ENCODE results near the gene FAM76B. TPM values are rescaled to one million over a fixed set of nuclear protein-coding genes. Genes with fewer than 3 reads are reported as not detected.
"Not testable (repeated sequence)": the region's sequence is repeated elsewhere in the genome, so short reads cannot be mapped to it uniquely, and the experiment has no call there.

FAM76B gene
- total and polyA plus RNA-seq, 3 experiments from 2014 or later: 14.7 to 35.8 (median 33.9) TPM

GRCh38 chr11:95827696-95828095 lies 38.1 kb upstream of the FAM76B start:
- Mint-ChIP-seq H3K27me3 (no peaks in the 10 kb centered on the region), H3K4me1 (no peaks in the 10 kb centered on the region), H3K4me3 (no peak overlapping the region), H3K36me3 (peaks cover 4 to 71% (median 22%) of the 10 kb centered on the region in 3 donors), H3K27ac (no peak overlapping the region), H3K9me3 (no peaks in the 10 kb centered on the region)
- Histone ChIP-seq H3K4me3 (ENCODE audit: low read length) (no peak overlapping the region), H3K27me3 (ENCODE audit: insufficient read depth, low read length, poor library complexity, severe bottlenecking) (no peaks in the 10 kb centered on the region), H3K36me3 (ENCODE audit: insufficient read depth, low read length) (peaks cover 10% of the 10 kb centered on the region), H3K27ac (ENCODE audit: low read depth, low read length) (no peak overlapping the region), H3K9me3 (ENCODE audit: low read length) (no peaks in the 10 kb centered on the region), H3K4me1 (ENCODE audit: insufficient read depth, low read length) (no peaks in the 10 kb centered on the region)
- ChIA-PET POLR2A (no interaction called here), CTCF (interaction anchor here (1.2 kb wide), 1 partner anchor 8 kb away, joined by 3 read pairs; no protein-coding TSS in a partner anchor)
- no peak for DNase-seq

DNA sequence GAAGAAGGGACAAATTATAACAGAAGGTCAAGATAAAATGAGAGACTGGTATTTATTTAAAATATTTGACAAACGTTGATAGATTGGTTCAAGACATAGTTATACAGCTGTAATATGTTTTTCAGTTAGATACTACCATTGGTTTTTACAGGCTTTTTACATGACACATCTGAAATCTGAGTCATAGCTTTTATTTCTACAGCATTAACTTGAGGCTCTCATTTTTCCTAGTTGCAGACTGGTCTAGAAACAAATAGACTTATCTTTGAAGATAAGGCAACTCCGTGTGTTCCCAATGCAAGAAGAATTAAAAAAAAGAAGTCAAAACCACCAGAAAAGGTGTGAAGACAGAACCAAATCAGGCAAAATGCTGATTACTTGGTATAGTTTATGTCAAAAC lies 32.1 kb upstream of the FAM76B start:
- H3K4me3 ChIP-seq (ENCODE audit: low read length): no peak overlapping the region
- Mint-ChIP-seq H3K9me3 (no peaks in the 10 kb centered on the region), H3K36me3 (peaks cover 4 to 79% (median 24%) of the 10 kb centered on the region in 3 donors), H3K27ac (peak overlapping the region in 3 of 8 donors; percentile 15 to 76 (median 17)), H3K4me1 (no peaks in the 10 kb centered on the region), H3K27me3 (no peaks in the 10 kb centered on the region), H3K4me3 (no peak overlapping the region)
- DNase-seq: no peak
- H3K4me1 ChIP-seq (ENCODE audit: insufficient read depth, low read length): no peaks in the 10 kb centered on the region
- no peaks in the 10 kb centered on the region for H3K9me3 ChIP-seq (ENCODE audit: low read length)
- CTCF ChIA-PET: no interaction called here
- POLR2A ChIA-PET: no interaction called here
- no peaks in the 10 kb centered on the region for H3K27me3 ChIP-seq (ENCODE audit: insufficient read depth, low read length, poor library complexity, severe bottlenecking)
- no peak overlapping the region for H3K27ac ChIP-seq (ENCODE audit: low read depth, low read length)
- H3K36me3 ChIP-seq (ENCODE audit: insufficient read depth, low read length): peaks cover 16% of the 10 kb centered on the region

DNA sequence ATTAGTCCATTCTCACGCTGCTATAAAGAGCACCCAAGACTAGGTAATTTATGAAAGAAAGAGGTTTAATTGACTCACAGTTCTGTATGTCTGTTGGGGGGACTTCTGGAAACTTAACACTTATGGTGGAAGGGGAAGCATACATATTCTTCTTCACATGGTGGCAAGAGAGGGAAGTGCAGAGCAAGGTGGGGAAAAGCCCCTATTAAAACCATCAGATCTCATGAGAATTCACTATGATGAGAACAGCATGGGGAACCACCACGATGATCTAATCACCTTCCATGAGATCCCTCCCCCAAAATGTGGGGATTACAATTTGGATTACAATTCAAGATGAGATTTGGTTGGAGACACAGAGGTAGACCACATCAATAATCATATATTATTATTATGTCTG lies 26.5 kb upstream of the FAM76B start:
- ChIA-PET POLR2A (no interaction called here), CTCF (no interaction called here)
- Histone ChIP-seq H3K4me3 (ENCODE audit: low read length) (no peak overlapping the region), H3K36me3 (ENCODE audit: insufficient read depth, low read length) (peaks cover 11% of the 10 kb centered on the region), H3K27ac (ENCODE audit: low read depth, low read length) (no peak overlapping the region), H3K27me3 (ENCODE audit: insufficient read depth, low read length, poor library complexity, severe bottlenecking) (no peaks in the 10 kb centered on the region), H3K4me1 (ENCODE audit: insufficient read depth, low read length) (no peaks in the 10 kb centered on the region), H3K9me3 (ENCODE audit: low read length) (no peaks in the 10 kb centered on the region)
- no peak for DNase-seq
- no peaks in the 10 kb centered on the region for H3K9me3 Mint-ChIP-seq
- peaks cover 0 to 1% of the 10 kb centered on the region in 2 donors for H3K27me3 Mint-ChIP-seq
- H3K4me3 Mint-ChIP-seq: no peak overlapping the region
- H3K36me3 Mint-ChIP-seq: peaks cover 0 to 63% (median 21%) of the 10 kb centered on the region in 3 donors
- peak overlapping the region in 2 of 8 donors; percentile 10 to 82 for H3K27ac Mint-ChIP-seq
- peaks cover 0 to 1% (median 0%) of the 10 kb centered on the region in 3 donors for H3K4me1 Mint-ChIP-seq

GRCh38 chr11:95811052-95811451 lies 21.5 kb upstream of the FAM76B start:
- H3K27ac ChIP-seq (ENCODE audit: low read depth, low read length); CTCF ChIA-PET; H3K27me3 ChIP-seq (ENCODE audit: insufficient read depth, low read length, poor library complexity, severe bottlenecking); H3K27me3 Mint-ChIP-seq; POLR2A ChIA-PET; H3K9me3 Mint-ChIP-seq; H3K4me3 ChIP-seq (ENCODE audit: low read length); H3K36me3 ChIP-seq (ENCODE audit: insufficient read depth, low read length); H3K4me3 Mint-ChIP-seq; H3K4me1 Mint-ChIP-seq; DNase-seq; H3K4me1 ChIP-seq (ENCODE audit: insufficient read depth, low read length); H3K9me3 ChIP-seq (ENCODE audit: low read length): not testable (repeated sequence)
- H3K27ac Mint-ChIP-seq: peak overlapping the region in 1 of 8 donors; percentile 23
- peaks cover 3 to 34% (median 12%) of the 10 kb centered on the region in 3 donors for H3K36me3 Mint-ChIP-seq

DNA sequence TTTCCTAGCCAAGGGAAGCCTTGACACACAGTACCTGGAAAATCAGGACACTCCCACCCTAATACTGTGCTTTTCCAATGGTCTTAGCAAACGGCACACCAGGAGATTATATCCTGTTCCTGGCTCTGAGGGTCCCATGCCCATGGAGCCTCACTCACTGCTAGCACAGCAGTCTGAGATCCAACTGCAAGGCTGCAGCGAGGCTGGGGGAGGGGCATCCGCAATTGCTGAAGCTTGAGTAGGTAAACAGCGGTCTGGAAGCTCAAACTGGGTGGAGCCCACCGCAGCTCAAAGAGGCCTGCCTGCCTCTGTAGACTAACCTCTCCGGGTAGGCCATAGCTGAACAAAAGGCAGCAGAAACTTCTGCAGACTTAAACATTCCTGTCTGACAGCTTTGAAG lies 16.9 kb upstream of the FAM76B start:
- H3K9me3 Mint-ChIP-seq; H3K27me3 Mint-ChIP-seq; POLR2A ChIA-PET; H3K9me3 ChIP-seq (ENCODE audit: low read length); H3K27me3 ChIP-seq (ENCODE audit: insufficient read depth, low read length, poor library complexity, severe bottlenecking); H3K4me3 Mint-ChIP-seq; DNase-seq; H3K27ac ChIP-seq (ENCODE audit: low read depth, low read length); H3K27ac Mint-ChIP-seq; H3K36me3 ChIP-seq (ENCODE audit: insufficient read depth, low read length); H3K4me1 ChIP-seq (ENCODE audit: insufficient read depth, low read length); CTCF ChIA-PET; H3K4me3 ChIP-seq (ENCODE audit: low read length): not testable (repeated sequence)
- peaks cover 4 to 18% (median 6%) of the 10 kb centered on the region in 3 donors for H3K4me1 Mint-ChIP-seq
- H3K36me3 Mint-ChIP-seq: peaks cover 3 to 37% (median 13%) of the 10 kb centered on the region in 3 donors

DNA sequence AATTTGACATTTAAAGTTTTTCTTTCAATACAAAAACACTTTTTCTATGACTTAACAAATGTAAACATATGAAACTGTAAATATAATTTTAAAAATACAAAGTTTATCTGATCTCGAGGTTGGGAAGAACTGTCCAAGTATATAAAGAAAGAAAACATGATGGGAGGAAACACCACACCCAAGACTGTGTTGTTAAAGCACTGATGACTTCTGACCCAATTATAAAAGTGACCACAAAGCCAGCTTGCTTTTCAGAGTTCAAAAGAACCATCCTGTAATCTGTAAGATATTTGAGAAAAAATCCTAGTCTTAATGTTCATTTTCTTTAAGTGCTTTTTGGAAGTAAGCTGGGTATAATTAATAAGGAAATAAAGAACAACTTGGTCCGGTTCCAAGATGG lies 16.3 kb upstream of the FAM76B start:
- no peaks in the 10 kb centered on the region for H3K27me3 Mint-ChIP-seq
- peak overlapping the region in 1 of 8 donors; percentile 50 for H3K27ac Mint-ChIP-seq
- H3K36me3 Mint-ChIP-seq: peaks cover 3 to 41% (median 13%) of the 10 kb centered on the region in 3 donors
- no peak for DNase-seq
- H3K36me3 ChIP-seq (ENCODE audit: insufficient read depth, low read length): no peaks in the 10 kb centered on the region
- no peak overlapping the region for H3K4me3 Mint-ChIP-seq
- ChIA-PET POLR2A (no interaction called here), CTCF (no interaction called here)
- no peak overlapping the region for H3K4me3 ChIP-seq (ENCODE audit: low read length)
- H3K9me3 Mint-ChIP-seq: no peaks in the 10 kb centered on the region
- no peaks in the 10 kb centered on the region for H3K27me3 ChIP-seq (ENCODE audit: insufficient read depth, low read length, poor library complexity, severe bottlenecking)
- no peak overlapping the region for H3K27ac ChIP-seq (ENCODE audit: low read depth, low read length)
- H3K9me3 ChIP-seq (ENCODE audit: low read length): no peaks in the 10 kb centered on the region
- peaks cover 4 to 19% (median 6%) of the 10 kb centered on the region in 3 donors for H3K4me1 Mint-ChIP-seq
- no peaks in the 10 kb centered on the region for H3K4me1 ChIP-seq (ENCODE audit: insufficient read depth, low read length)

DNA sequence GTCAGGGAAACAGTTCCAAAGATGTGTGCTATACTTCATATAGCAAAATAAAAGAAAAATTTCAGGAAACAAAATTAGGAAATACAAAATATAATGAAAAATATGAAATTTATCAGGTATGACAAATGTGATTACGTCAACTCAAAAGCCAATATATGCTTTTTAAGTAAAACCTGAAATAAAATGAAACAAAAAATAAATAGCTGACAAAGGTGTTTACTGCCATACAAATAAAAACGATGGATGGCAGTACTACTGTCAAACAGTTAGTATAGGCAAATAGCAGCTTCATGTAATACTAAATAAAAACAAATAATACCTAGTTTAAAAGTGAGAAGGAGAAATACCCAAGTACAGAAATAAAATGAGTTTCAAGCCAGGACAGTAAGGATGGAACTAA lies 14.4 kb upstream of the FAM76B start:
- Mint-ChIP-seq H3K9me3 (no peaks in the 10 kb centered on the region), H3K36me3 (peaks cover 3 to 58% (median 27%) of the 10 kb centered on the region in 3 donors), H3K27me3 (no peaks in the 10 kb centered on the region), H3K4me3 (no peak overlapping the region), H3K4me1 (peaks cover 9 to 28% (median 15%) of the 10 kb centered on the region in 3 donors), H3K27ac (no peak overlapping the region)
- ChIA-PET CTCF (no interaction called here), POLR2A (no interaction called here)
- Histone ChIP-seq H3K36me3 (ENCODE audit: insufficient read depth, low read length) (peaks cover 5% of the 10 kb centered on the region), H3K27ac (ENCODE audit: low read depth, low read length) (no peak overlapping the region), H3K9me3 (ENCODE audit: low read length) (no peaks in the 10 kb centered on the region), H3K4me1 (ENCODE audit: insufficient read depth, low read length) (no peaks in the 10 kb centered on the region), H3K27me3 (ENCODE audit: insufficient read depth, low read length, poor library complexity, severe bottlenecking) (no peaks in the 10 kb centered on the region), H3K4me3 (ENCODE audit: low read length) (no peak overlapping the region)
- DNase-seq: no peak

- POLR2A ChIA-PET: no interaction called here
- Mint-ChIP-seq H3K4me1 (peaks cover 9 to 35% (median 21%) of the 10 kb centered on the region in 3 donors), H3K4me3 (no peak overlapping the region), H3K27ac (no peak overlapping the region), H3K27me3 (no peaks in the 10 kb centered on the region), H3K9me3 (no peaks in the 10 kb centered on the region), H3K36me3 (peaks cover 0 to 58% (median 27%) of the 10 kb centered on the region in 3 donors)
- no peak overlapping the region for H3K27ac ChIP-seq (ENCODE audit: low read depth, low read length)
- H3K36me3 ChIP-seq (ENCODE audit: insufficient read depth, low read length): peaks cover 5% of the 10 kb centered on the region
- H3K9me3 ChIP-seq (ENCODE audit: low read length): no peaks in the 10 kb centered on the region
- CTCF ChIA-PET: no interaction called here
- DNase-seq: no peak
- no peaks in the 10 kb centered on the region for H3K4me1 ChIP-seq (ENCODE audit: insufficient read depth, low read length)
- no peak overlapping the region for H3K4me3 ChIP-seq (ENCODE audit: low read length)
- no peaks in the 10 kb centered on the region for H3K27me3 ChIP-seq (ENCODE audit: insufficient read depth, low read length, poor library complexity, severe bottlenecking)
Measured at GRCh38 chr11:95802806-95803205, 13.2 kb upstream of the FAM76B start.

- no peaks in the 10 kb centered on the region for H3K9me3 Mint-ChIP-seq
- Histone ChIP-seq H3K4me3 (ENCODE audit: low read length) (no peak overlapping the region), H3K36me3 (ENCODE audit: insufficient read depth, low read length) (peaks cover 5% of the 10 kb centered on the region), H3K27ac (ENCODE audit: low read depth, low read length) (no peak overlapping the region), H3K27me3 (ENCODE audit: insufficient read depth, low read length, poor library complexity, severe bottlenecking) (no peaks in the 10 kb centered on the region), H3K9me3 (ENCODE audit: low read length) (no peaks in the 10 kb centered on the region), H3K4me1 (ENCODE audit: insufficient read depth, low read length) (no peaks in the 10 kb centered on the region)
- H3K27me3 Mint-ChIP-seq: no peaks in the 10 kb centered on the region
- H3K4me3 Mint-ChIP-seq: no peak overlapping the region
- ChIA-PET POLR2A (no interaction called here), CTCF (interaction anchor here (1.0 to 1.3 kb wide), 2 partner anchors 9 to 648 kb away, joined by 3 to 4 read pairs; no protein-coding TSS in a partner anchor)
- peaks cover 0 to 48% (median 27%) of the 10 kb centered on the region in 3 donors for H3K36me3 Mint-ChIP-seq
- peaks cover 11 to 41% (median 34%) of the 10 kb centered on the region in 3 donors for H3K4me1 Mint-ChIP-seq
- DNase-seq: no peak
- no peak overlapping the region for H3K27ac Mint-ChIP-seq
Measured at GRCh38 chr11:95800438-95800837, 10.9 kb upstream of the FAM76B start.
